BE2C (cell line): ENCODE data around the gene TBC1D5.

Source experiments
- DNase-seq: peaks from one replicate; pipeline ENCODE4 v3.0.0-alpha.2; 2020
- H3K27me3 ChIP-seq: fragments of 250-450 bp; sonication (Bioruptor Pico); 2 replicates; pipeline ENCODE4 v1.5.1; 2020; ENCODE audit warnings: mild to moderate bottlenecking
- H3K36me3 ChIP-seq: fragments of 250-450 bp; sonication (Bioruptor Pico); 2 replicates; pipeline ENCODE4 v1.5.1; 2020; ENCODE audit warnings: mild to moderate bottlenecking
- H3K4me1 ChIP-seq: fragments of 250-450 bp; sonication (Bioruptor Pico); 2 replicates; pipeline ENCODE4 v1.5.1; 2020
- H3K4me3 ChIP-seq: 2 replicates; pipeline ENCODE4 v1.5.1; 2011; ENCODE audit warnings: low read depth, low read length
- H3K9me3 ChIP-seq: fragments of 250-450 bp; sonication (Bioruptor Pico); 2 replicates; pipeline ENCODE4 v1.5.1; 2020
- TF ChIP-seq, protein P1 (sequence below): IDR thresholded peaks from 2 replicates; pipeline ENCODE4 v1.5.1; 2012; ENCODE audit warnings: mild to moderate bottlenecking, low read depth, low read length

Gene TBC1D5

DNA sequence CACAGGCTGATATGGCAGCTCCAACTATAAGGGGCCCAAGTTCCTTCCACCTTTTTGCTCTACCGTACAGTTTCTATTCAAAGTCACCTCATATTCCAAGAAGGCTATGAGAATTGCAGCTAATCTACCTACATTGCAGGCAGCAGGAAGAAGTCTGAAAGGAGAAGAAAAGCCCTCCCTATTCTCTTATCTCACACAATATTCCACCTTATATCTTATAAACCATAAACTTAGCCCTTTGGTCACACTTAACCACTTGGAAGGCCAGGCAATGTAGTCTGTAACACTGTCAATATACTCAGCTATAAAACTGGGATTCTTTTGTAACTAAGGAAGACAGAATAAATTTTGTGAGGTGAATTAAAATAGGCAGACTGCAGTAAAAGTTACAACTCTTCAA is 54.9 kb downstream of the TBC1D5 start:
- Histone ChIP-seq H3K4me3 (no peak overlapping the region), H3K9me3 (no peaks in the 10 kb centered on the region), H3K27me3 (no peaks in the 10 kb centered on the region), H3K36me3 (no peaks in the 10 kb centered on the region), H3K4me1 (peaks cover 3% of the 10 kb centered on the region; the same call in 1 of the 2 replicates)
- TF ChIP-seq, protein P1, sequence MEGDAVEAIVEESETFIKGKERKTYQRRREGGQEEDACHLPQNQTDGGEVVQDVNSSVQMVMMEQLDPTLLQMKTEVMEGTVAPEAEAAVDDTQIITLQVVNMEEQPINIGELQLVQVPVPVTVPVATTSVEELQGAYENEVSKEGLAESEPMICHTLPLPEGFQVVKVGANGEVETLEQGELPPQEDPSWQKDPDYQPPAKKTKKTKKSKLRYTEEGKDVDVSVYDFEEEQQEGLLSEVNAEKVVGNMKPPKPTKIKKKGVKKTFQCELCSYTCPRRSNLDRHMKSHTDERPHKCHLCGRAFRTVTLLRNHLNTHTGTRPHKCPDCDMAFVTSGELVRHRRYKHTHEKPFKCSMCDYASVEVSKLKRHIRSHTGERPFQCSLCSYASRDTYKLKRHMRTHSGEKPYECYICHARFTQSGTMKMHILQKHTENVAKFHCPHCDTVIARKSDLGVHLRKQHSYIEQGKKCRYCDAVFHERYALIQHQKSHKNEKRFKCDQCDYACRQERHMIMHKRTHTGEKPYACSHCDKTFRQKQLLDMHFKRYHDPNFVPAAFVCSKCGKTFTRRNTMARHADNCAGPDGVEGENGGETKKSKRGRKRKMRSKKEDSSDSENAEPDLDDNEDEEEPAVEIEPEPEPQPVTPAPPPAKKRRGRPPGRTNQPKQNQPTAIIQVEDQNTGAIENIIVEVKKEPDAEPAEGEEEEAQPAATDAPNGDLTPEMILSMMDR = no peak
- no peak for DNase-seq

DNA sequence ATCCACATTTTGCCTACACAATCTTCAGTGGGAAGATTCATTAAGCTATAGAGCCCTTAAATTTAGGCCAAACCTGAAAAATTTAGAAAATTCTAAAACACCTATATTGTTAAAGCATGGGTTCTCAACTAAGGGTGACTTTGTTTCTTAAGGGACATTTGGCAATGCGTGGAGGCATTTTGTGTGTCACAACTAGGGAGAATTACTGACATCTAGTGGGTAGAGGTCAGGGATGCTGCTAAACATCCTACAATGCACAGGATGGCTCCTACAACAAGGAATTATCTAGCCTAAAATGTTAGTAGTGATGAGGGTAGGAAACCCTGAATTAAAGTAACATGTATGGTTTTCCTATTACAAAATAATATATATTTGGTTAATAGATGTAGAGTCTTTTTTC is 55.8 kb downstream of the TBC1D5 start:
- Histone ChIP-seq H3K36me3 (no peaks in the 10 kb centered on the region), H3K27me3 (no peaks in the 10 kb centered on the region), H3K4me1 (peaks cover 3% of the 10 kb centered on the region; the same call in 1 of the 2 replicates), H3K9me3 (no peaks in the 10 kb centered on the region), H3K4me3 (no peak overlapping the region)
- TF ChIP-seq, protein P1 = peak; percentile 58
- DNase-seq = peak; percentile 8

DNA sequence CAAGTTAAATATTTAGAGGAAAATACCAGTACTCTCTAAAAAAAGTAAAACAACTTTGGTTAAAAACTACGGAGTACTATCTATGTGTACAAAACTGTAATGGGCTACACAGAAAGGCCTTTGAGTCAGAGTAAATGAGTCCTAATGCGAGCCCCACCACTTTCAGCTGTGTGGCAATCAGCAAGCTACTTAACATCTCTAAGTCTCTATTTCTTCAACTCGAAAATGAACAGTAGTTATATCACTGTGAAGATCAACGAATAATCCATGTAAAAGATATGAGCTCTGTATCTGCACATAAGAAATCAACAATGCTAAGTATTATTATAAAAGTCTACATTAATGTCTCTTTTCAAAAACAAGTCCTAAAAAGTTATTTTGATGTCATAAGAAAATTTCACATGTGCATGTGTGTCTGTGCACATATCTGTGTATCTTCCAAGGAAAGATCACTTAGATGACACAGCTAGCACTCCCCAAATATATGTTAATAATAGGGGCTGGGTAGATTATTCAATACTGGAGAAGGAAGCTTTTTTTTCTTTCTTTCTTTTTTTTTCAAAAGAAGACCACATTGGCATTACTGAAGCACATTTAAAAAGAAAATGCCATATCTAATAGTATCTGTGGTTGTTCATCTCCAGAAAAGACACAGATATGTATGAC is 58.8 kb downstream of the TBC1D5 start:
- no peaks in the 10 kb centered on the region for H3K9me3 ChIP-seq
- no peak overlapping the region for H3K4me3 ChIP-seq
- H3K36me3 ChIP-seq = no peaks in the 10 kb centered on the region
- DNase-seq = no peak
- H3K27me3 ChIP-seq = no peaks in the 10 kb centered on the region
- peaks cover 3% of the 10 kb centered on the region; the same call in 1 of the 2 replicates for H3K4me1 ChIP-seq
- TF ChIP-seq, protein P1 = no peak

DNA sequence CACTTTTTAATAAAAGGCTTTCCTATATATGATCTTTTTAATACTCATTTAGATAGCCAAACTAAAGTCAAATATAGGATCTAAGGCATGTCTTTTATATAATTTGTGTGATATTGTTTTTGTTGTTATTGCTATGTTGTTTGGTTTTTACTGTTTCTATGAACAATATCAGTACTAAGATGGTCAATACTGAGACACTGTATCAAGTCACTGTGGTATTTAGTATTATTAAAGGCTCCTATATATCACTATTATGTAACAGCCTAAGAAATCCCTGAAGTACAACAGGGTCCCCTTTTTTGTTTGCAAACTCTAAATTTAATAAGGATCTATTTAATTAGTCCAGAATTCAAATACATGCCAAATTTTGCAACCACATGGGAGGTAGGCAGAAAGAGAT is 61.9 kb downstream of the TBC1D5 start:
- H3K36me3 ChIP-seq = no peaks in the 10 kb centered on the region
- TF ChIP-seq, protein P1 = no peak
- no peaks in the 10 kb centered on the region for H3K4me1 ChIP-seq
- H3K9me3 ChIP-seq = no peaks in the 10 kb centered on the region
- DNase-seq = no peak
- no peak overlapping the region for H3K4me3 ChIP-seq
- H3K27me3 ChIP-seq = no peaks in the 10 kb centered on the region

DNA sequence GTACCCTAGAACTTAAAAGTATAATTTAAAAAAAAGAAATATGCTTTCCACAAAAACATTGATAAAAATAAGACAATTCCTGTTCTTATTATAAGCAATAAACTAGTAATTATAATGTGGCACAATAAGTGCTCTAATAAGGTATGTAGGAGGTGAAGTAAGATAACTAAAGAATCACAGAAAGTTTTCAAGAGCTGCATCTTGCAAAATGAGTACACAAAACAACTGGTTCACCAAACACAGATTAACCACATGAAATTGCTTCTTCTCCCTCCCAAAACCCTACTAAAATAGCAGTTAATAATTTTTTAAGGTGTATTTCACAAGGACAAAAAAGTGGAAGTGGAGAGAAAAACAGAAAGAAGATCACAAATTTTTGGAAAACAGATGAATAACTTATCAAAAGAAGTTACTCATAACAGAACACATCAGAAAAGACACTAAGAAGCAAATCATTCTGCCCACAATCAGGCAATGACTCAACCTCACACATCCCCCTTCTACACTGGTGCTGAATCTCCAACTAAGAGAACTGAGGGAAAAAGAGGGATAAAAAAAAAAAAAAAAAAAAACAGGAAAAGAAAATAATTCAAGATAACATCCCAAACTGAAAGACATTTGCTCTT is 64.2 kb downstream of the TBC1D5 start:
- H3K9me3 ChIP-seq = no peaks in the 10 kb centered on the region
- no peaks in the 10 kb centered on the region for H3K27me3 ChIP-seq
- DNase-seq = no peak
- H3K36me3 ChIP-seq = no peaks in the 10 kb centered on the region
- H3K4me3 ChIP-seq = no peak overlapping the region
- H3K4me1 ChIP-seq = no peaks in the 10 kb centered on the region
- TF ChIP-seq, protein P1 = no peak

DNA sequence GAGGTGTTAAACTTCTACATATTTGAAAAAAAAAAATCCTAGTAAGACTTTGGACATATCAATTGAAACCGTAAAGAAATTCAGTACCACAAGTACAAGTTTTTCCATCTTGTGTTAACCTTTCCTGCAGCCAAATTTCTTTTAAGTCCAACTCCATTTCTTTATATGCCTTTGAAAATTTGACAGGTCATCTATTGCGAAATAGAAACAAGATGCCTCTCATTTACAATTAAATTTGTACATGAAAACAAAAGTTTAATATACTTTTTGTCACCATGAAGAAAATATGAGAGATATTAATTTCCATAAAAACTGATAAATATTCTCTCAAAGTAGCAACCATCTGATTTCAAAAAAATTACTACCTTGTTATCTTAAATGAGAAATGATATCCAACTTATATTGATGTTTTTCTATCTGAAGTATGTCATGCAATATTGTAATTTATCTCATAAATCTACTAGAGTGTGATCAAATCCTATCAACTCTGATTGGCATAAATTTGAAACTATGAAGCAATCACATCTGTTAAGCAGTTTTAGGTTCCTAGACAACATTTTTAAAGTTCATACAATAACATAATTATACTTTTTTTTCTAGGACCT is 68.2 kb downstream of the TBC1D5 start:
- no peak for DNase-seq
- peaks cover 4% of the 10 kb centered on the region; the same call in 1 of the 2 replicates for H3K4me1 ChIP-seq
- no peaks in the 10 kb centered on the region for H3K9me3 ChIP-seq
- TF ChIP-seq, protein P1 = no peak
- no peaks in the 10 kb centered on the region for H3K27me3 ChIP-seq
- H3K4me3 ChIP-seq = no peak overlapping the region
- no peaks in the 10 kb centered on the region for H3K36me3 ChIP-seq
